ENCODE measurements around the gene C12orf57. TPM values are rescaled to one million over a fixed set of nuclear protein-coding genes. Genes with fewer than 3 reads are reported as not detected.

The C12orf57 gene
- total RNA-seq, 3 donors from 2014 or later (not counting 1 experiment from before 2014, with no cell fraction given): 125 to 157 (median 126) TPM

GRCh38 chr12:6925239-6925539 lies 18.6 kb upstream of the C12orf57 start:
- no peak for TF ChIP-seq CTCF (IDR thresholded peaks at IDR 0.05)
- no peak for ATAC-seq
- Histone ChIP-seq H3K27me3 (ENCODE audit: control insufficient read depth, insufficient read depth, low read length) (no peaks in the 10 kb centered on the region), H3K9me3 (ENCODE audit: control insufficient read depth, insufficient read depth, low read length) (no peaks in the 10 kb centered on the region), H3K4me3 (ENCODE audit: low read length) (no peak overlapping the region), H3K4me1 (ENCODE audit: control insufficient read depth, insufficient read depth, low read length) (peaks cover 43% of the 10 kb centered on the region), H3K36me3 (ENCODE audit: control insufficient read depth, insufficient read depth, low read length) (no peaks in the 10 kb centered on the region), H3K27ac (ENCODE audit: low read length) (no peak overlapping the region)
- intact Hi-C loops (cut with micrococcal nuclease): loop anchor here (2.0 kb wide), 1 partner anchor 20 kb away; the partner anchor contains the start of gene C12orf57
- 89% methylated on average over 1 of the region's 1 CpG for WGBS (ENCODE audit: insufficient coverage)
- Mint-ChIP-seq H3K4me1 (peaks cover 34 to 43% of the 10 kb centered on the region in 2 donors), H3K9me3 (no peaks in the 10 kb centered on the region), H3K36me3 (no peaks in the 10 kb centered on the region), H3K4me3 (peak overlapping the region; percentile 47), H3K27ac (peak overlapping the region in 1 of 2 donors; percentile 89), H3K27me3 (ENCODE audit: low read depth in 2 of 2) (no peaks in the 10 kb centered on the region)
- DNase-seq: no peak

GRCh38 chr12:6925540-6926279 lies 18.1 kb upstream of the C12orf57 start:
- H3K27me3 Mint-ChIP-seq (ENCODE audit: low read depth in 2 of 2): no peaks in the 10 kb centered on the region
- no peaks in the 10 kb centered on the region for H3K9me3 Mint-ChIP-seq
- Histone ChIP-seq H3K27me3 (ENCODE audit: control insufficient read depth, insufficient read depth, low read length) (no peaks in the 10 kb centered on the region), H3K36me3 (ENCODE audit: control insufficient read depth, insufficient read depth, low read length) (no peaks in the 10 kb centered on the region), H3K9me3 (ENCODE audit: control insufficient read depth, insufficient read depth, low read length) (no peaks in the 10 kb centered on the region), H3K4me1 (ENCODE audit: control insufficient read depth, insufficient read depth, low read length) (peaks cover 43% of the 10 kb centered on the region), H3K27ac (ENCODE audit: low read length) (no peak overlapping the region), H3K4me3 (ENCODE audit: low read length) (no peak overlapping the region)
- TF ChIP-seq CTCF (IDR thresholded peaks at IDR 0.05): no peak
- intact Hi-C loops (cut with micrococcal nuclease): loop anchor here (2.0 kb wide), 1 partner anchor 19 kb away; the partner anchor contains the start of gene C12orf57
- DNase-seq (no peak), ATAC-seq (no peak)
- H3K27ac Mint-ChIP-seq: peak overlapping the region in 1 of 2 donors; percentile 89
- no peaks in the 10 kb centered on the region for H3K36me3 Mint-ChIP-seq
- peaks cover 38 to 43% of the 10 kb centered on the region in 2 donors for H3K4me1 Mint-ChIP-seq
- peak overlapping the region; percentile 90 for H3K4me3 Mint-ChIP-seq
- 83% methylated on average over 8 of the region's 8 CpGs for WGBS (ENCODE audit: insufficient coverage)

GRCh38 chr12:6927379-6928021 lies 16.3 kb upstream of the C12orf57 start, which contains the start of gene ATN1:
ATN1 (plus strand) TSS chr12:6927959; CDS start chr12:6934002, 6,043 bp downstream.
- DNase-seq (peak; percentile 47 to 65), ATAC-seq (peak; percentile 38 to 53 (median 52))
- intact Hi-C loops (cut with micrococcal nuclease): no loop called here
- Mint-ChIP-seq H3K4me1 (peaks cover 38 to 43% of the 10 kb centered on the region in 2 donors), H3K27me3 (ENCODE audit: low read depth in 2 of 2) (no peaks in the 10 kb centered on the region), H3K27ac (peak within 1 kb of the TSS; percentile 88 to 90), H3K36me3 (no peaks in the 10 kb centered on the region), H3K4me3 (peak within 1 kb of the TSS; percentile 92), H3K9me3 (no peaks in the 10 kb centered on the region)
- no peaks in the 10 kb centered on the region for H3K27me3 ChIP-seq (ENCODE audit: control insufficient read depth, insufficient read depth, low read length)
- no peak for TF ChIP-seq CTCF (IDR thresholded peaks at IDR 0.05)
- no peaks in the 10 kb centered on the region for H3K36me3 ChIP-seq (ENCODE audit: control insufficient read depth, insufficient read depth, low read length)
- H3K9me3 ChIP-seq (ENCODE audit: control insufficient read depth, insufficient read depth, low read length): no peaks in the 10 kb centered on the region
- under 1% methylated on average over 66 of the region's 66 CpGs for WGBS (ENCODE audit: insufficient coverage)
- H3K27ac ChIP-seq (ENCODE audit: low read length): peak within 1 kb of the TSS; percentile 65
- H3K4me3 ChIP-seq (ENCODE audit: low read length): peak within 1 kb of the TSS; percentile 47
- H3K4me1 ChIP-seq (ENCODE audit: control insufficient read depth, insufficient read depth, low read length): peaks cover 38% of the 10 kb centered on the region
